HG02571 (cell line): ENCODE results near the gene FTO.
"Not testable (repeated sequence)": the region's sequence is repeated elsewhere in the genome, so short reads cannot be mapped to it uniquely, and the experiment has no call there.

ENCODE experiments used
- ATAC-seq: cut with Tn5 transposase; IDR thresholded peaks from one replicate; pipeline ENCODE4 v1.9.1; 2021; ENCODE audit warnings: mild to moderate bottlenecking, moderate library complexity; ENCODE audit not compliant: unreplicated experiment

The FTO gene

DNA sequence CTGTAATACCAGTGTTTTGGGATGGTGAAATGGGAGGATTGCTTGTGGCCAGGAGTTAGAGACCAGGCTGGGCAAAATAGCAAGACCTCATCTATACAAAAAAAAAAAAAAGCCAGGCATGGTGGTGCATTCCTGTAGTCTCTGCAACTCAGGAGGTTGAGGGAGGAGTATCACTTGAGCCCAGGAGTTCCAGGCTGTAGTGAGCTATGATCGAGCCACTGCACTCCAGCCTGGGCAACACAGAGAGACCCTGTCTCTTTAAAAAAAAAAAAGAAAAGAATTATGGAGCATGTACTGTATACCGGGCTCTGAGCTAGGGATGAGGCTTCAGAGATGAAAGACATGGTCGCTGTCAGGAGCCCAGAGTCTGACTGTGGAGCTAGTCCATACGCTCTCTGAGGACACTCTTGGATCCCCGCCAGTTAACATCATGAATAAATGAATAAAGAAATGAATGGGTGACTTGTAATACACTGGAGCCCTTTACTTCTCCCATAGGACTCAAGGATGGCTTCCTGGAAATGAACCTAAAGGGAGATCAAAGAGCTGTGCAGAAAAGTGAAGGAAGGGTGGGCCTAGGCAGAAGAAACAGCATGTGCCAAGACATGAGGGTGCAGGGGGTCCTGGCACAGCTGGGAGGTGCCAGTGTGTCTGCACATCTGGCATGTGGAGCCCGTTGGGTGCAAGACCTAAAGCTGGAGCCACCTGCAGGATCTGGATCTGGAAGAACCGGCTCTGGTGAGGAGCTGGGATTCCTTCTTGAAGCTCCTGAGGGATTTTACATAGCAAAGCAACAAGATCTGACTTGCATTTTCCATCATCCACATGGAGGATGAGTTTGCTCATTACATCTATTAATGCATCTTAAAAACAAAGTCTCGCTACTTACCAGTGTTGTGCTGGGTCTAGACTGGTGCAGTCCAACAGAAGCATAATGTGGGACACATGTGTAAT is 462.2 kb downstream of the FTO start:
- no peak for ATAC-seq

DNA sequence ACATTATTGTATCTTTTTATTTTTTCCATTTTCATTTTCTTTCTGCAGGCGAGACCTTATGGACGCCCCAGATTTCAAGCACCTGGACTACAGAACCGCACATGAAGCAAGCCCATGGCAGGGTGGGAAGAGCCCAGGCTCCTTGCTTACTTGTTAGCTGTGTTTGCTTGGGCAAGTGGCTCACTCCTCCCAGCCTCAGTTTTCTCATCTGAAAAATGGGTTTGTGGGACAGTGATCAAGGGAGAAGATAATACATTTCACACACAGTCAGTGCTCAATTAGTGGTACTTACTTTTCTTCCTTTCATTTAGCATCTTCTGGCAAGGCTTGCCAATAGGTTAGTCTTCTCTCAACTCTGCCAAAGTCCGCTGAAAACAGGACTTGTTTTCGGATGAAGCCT is 465.2 kb downstream of the FTO start:
- no peak for ATAC-seq

DNA sequence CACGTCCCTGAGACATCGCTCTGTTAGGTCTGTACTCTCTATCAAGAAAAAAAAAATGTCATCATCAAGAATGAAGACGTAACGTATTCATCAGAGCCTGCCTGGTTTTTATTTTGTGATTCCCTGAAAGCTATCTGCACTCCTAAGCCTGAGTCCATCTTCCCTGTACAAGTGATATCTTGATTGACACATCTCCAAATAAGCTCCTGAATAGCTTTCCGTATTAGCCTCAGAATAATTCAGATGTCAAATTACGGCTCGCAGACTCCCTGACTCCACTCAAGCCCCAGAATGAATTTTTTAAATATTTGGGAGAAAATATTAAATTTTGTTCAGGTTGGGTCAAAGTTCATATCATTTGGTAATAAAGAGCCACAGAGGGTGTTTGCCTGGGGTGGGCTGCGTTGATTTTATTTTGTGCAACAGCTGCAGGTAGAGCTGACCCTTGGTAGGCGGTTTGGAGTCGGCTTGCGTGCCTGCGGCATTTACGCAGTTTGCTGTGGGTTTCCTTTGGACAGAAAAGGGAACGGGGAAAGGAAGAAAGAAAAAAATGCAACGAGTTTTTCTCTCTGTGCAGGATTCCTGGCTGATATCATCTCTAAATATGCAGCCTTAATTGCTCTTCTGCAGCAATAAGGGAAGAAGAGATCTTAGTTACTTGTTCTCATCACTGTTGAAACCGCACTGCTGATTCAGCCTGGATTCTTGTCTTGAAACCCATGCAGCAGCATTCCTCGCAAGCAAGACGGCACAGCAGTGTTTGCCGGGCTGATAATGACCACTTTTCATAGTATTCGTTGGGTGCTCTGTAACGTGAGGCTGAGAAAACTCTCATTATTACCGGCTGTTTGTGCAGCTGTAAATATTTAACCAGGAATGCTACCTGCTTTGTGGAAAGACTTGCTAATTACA is 467.9 kb downstream of the FTO start:
- no peak for ATAC-seq

DNA sequence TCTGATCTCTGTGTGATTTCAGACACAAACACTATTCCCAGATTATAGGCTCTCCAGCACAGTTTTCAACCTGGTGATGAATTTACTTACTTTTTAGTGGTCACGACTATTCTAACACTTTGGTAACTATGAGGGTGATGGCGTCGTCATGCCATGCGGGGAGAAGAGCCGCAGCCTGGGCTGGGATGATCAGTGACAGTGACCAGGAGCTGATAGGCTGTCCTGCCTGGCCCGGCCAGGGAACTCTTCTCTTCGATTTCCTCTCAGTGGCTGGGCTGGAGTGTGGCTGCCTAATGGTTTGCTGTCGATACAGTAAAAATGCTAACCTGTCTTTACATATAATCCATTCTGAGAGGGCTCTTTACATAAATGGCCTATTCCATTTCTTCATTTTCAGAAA is 469.5 kb downstream of the FTO start:
- no peak for ATAC-seq

DNA sequence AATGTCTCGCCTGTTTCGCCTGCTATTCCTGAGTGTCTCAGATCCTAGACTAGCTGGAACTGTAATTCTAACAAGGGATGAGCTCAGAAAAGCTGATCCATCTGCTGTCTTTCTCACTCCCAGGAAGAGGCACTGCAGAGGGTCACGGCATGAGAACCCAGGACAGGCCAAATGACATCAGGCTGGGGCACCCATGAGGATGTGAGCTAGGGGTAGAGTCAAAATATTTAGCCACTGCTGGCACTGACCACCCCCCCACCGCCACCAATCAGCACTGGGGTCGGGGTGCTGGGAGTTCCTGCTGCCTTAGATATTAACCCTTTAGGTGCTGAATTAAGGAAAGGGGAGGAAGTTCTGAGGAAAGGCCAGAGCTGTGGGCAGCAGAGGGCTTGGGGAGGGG is 470.2 kb downstream of the FTO start:
- ATAC-seq = no peak

DNA sequence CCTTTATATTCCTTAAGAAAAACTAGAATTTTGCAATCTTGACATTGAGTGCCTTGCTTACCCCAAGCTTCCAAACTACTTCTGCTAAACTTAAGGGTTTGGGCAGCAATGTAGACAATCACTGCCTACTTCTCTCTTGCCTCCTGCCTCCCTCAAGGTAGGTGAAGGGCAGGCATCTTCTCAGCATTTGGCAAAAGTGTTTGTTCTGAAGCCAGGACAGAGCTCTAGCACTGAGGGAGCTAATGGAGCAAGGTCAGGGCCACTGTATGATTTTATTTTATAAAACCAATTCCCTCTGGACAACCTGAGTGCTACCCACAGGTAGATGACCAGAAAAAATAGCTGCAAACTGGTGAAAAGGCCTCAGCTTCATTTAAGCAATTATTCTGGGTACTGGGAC is 470.8 kb downstream of the FTO start:
- no peak for ATAC-seq

DNA sequence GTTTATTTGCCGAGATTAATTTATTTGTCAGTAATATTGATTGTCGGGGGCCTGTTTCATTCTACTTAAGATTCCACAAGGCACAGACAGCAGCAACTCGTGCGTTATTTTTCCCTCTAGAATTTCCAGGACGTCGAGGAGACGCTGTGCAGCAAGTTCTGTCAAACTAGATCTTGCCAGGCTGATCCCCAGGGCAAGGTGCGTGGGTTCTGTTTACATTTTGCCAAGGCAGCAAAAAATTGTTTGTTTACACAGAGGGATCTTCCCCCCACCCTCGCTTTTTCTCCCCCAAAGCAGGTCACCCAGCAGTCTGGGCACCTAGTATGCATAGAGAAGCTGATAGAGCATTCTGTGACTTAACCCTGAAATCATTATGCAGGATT is 471.2 kb downstream of the FTO start:
- no peak for ATAC-seq

DNA sequence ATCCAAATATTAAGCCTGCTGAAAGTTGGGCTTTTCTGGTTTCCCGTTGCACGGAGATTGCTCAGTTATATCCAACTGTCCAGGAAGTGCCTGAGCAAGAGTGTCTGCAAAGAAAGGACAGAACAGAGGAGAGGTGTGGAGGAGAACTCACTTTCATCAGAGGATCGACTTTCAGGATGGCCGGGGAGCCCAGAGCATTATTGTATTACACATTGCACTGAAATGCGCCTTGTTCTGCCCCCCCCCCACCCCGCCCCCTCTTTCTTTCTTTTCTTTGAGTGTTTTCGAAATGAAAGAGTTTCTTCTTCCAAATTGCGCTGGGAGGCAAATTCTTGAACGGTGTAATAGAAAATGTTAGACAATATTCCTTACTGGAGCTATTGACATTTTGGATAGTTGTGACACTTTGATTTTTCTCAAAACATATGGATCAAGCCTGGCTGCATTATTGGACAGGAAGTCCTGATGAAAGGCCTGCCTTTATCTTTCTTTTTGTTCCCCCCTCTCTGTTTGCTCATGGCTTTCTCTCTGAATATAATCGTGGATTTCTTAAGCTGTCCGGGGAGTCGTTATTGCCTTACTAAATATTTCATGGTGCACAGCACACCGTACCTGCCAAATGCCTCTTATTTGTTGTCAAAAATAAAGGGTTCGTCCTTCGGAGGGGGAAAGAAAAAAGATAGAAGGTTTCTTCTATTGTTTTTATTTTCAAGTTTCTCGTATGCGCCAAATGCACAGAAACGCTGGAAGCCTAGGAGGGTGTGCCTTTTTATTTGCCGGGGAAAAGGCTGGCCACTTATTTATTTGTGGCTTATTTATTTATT is 471.8 kb downstream of the FTO start:
- ATAC-seq = no peak

DNA sequence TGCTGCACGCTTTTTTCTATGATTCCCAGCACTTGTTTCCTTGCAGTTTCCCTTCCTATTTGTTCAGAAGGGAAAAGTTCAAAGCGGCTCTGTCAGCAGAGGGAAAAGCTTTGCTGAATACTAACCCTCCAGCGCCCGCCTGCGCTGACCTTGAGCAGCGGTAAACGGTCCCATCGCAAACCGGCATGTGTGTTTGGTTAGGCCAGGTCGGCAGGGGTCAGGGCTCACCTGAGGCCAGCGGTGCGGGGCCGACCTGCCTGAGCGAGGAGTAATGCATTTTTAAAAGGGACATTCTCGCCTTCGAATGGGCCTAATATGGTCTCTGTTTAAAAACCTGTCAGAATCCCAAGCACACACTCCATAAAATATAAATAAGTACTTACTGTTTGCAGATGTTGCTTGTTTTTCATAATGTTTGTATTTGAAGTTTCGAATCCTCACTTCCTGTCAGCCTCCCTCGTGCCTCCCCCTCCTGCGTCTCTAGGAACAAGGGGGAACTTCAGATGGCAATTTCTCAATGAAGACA is 472.5 kb downstream of the FTO start:
- no peak for ATAC-seq

DNA sequence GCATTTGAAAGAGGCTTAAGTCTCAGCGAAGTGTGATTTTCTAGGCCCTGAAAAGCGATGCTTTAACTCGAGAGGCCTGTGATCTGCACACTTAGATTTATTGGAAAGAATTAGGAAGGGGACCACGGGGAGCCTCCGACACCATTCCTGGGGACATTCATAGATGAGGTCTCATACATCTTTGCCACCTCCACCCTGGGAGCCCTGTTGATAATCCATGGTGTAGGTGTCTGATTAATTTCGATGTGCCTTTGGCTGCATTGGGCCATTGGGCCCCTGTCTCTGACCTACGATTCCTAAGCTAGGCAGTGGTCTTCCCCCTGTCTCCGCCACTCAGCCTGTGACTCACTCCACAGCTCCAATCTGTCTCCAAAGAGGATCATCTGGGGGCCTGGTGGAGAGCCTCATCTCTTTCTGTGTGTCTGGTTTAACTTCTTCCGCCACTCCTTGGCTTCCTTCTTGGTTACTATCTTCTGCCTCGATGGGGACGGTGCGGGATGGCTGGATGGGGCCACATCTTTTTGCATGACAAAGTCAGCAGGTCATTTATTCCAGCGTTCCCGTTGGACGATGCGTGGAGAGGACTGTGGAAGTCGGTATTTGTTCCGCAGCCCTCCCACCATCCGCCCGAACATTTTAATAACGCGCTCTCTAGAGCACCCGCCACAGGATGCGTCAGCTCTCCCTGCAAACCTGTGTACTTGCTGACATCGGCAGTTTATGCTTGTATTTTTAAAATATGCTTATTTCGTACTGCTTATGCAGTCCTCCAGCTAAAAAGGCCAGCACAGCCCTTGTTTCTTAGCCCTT is 473.3 kb downstream of the FTO start:
- ATAC-seq = no peak

DNA sequence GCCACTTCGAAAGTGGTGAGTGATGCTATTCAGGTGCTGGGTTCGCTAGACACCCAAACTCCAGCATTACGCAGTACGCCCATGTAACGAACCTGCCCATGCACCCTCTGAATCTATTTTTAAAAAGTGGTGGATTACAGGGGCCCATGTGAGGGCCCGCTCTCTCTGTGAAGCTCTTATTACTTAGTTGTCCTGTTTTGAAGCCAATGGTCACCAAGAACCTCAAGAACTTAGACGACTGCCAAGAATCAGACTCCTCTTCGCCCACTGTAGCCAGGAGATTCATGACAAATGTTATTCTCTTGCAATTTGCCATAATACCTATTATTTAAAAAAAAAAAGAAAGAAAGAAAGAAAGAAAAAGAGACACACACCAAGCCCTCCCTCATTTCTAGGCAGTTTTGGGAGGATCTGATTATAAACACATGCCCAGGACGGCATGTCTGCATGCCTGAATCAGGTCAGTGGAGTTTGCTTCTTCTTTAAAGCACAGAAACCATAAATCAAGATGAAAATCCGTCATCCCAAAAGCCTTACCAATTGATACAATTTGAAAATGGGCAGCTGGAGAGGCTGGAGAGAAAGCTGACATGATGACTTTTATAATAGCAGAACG is 474.0 kb downstream of the FTO start:
- no peak for ATAC-seq

DNA sequence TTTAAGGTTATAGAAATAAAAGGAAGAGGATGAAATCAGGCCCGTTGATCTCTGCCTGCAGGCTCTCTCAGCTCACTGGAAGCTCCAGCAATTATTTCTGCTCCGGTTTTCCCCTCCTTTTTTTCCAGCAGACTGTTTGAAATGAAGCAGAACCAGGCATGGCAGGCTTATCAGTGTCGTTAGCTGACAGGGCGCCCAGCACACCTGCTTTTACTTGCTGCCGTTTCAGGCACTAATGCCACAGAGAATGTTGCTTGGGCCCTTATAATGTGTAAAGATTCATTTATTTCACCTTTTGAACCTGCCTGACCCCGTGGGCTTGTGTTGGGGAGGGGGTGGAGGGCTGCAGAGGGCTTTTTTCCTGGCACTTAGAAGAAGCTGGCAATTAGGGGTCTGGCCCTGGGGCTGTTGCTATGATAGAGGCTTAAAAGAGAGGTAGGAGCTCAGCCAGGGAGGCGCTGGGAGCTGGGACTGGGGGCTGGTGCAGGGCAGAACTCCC is 474.6 kb downstream of the FTO start:
- ATAC-seq = no peak

DNA sequence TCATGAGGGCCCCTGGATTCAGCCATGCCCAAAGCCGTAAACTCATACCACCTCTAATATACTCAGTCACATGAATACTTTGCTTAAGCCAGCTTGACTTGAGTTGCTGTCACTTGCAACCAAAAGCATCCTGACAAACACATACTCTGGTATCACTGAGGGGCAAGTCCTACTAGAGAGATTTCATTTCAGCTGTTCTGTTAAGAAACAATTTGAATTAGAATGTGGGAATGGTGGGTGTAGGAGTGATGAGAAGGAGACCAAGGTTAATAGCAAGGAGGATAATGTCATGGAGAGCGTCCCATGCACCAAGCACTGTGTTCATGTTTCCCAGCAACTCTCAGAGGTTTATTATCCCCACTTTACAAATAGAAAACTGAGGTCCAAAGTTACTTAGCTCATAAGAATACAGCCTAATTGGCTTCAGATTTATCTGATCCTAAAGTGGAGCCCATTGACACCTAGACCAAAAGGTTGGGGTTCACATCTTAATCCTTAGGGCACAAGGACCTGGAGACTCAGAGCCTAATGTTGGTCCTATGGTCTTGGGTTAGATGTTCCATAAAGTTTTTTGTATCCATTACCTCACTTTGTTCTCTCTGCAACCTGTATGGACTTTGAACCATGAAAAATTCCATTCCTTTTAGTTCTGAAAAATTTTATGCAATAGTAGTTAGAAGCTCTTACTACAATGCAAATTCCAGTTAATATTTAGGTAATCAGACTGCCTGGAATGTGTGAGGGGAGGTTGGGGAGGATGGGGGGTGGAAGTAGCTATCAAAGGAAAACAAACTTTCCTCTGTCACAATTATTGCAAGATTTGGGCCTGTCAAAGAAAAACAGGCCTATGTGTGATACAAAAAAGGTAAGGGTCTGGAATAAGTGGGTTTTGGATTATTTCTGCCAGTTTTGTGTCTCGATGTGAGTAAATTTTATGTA is 476.7 kb downstream of the FTO start:
- ATAC-seq = no peak

DNA sequence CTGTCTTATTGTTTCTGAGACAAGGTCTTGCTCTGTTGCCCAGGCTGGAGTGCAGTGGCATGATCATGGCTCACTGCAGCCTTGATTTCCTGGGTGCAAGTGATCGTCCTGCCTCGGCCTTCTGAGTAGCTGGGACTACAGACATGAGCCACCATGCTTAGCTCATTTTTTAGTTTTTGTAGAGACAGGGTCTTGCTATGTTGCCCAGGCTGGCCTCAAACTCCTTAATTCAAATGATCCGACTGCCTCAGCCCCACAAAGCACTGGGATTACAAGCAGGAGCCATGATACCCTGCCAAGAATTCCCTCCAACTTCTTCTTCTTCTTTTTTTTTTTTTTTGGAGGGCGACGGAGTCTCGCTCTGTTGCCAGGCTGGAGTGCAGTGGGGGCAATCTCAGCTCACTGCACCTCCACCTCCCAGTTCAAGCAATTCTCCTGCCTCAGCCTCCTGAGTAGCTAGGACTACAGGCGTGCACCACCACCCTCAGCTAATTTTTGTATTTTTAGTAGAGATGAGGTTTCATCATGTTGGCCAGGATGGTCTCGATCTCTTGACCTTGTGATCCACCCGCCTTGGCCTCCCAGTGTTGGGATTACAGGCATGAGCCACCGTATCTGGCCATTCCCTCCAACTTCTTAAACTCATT is 477.9 kb downstream of the FTO start:
- ATAC-seq = not testable (repeated sequence)

DNA sequence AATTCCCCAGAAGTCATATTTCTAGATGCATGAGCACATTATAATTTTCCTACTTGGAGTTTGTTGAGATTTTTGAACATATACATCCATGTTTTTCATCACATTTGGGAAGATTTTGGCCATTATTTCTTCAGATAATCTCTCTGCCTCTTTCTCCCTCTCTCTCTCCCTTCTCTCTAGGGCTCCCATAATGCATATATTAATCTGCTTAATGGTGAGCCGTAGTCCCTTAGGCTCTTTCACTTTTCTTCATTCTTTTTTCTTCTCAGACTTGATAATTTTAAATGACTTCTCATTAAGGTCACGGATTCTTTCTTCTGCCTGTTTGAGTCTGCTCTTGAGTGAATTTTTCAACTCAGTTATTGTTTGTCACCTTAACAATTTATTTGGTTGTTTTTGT is 481.1 kb downstream of the FTO start:
- no peak for ATAC-seq

DNA sequence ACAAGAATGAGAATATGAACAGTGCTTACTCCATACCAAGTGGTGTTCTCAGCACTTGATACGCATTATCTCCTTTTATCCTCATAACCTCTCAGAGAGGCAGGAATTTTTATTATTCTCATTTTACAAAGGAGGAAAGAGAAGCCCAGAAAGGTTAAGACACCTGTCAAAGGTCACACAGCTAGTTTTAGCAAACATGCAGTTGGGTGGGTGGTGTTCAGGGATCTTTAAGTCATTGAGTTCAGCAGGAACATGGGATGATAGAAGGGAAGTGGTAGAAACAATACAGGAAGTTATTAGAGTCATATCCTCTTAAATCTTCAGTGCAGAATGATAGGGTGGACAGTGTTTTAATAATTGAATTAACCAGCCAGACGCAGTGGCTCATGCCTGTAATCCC is 487.2 kb downstream of the FTO start:
- ATAC-seq = no peak

DNA sequence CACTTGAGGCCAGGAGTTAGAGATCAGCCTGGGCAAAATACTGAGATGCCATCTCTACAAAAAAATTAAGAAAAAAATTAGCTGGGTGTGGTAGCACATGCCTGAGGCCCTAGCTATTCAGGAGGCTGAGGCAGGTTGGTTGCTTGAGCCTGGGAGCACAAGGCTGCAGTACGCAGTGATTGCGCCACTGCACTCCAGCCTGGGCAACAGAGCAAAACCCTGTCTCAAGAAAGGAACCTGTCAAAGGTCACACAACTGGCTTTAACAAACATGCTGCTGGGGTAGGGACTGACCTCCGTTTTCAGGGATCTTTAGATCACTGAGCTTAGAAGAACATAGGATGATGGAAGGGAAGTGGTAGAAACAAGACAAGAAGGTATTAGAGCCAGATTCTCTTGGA is 487.6 kb downstream of the FTO start:
- ATAC-seq = no peak
